Ramos (cell line): ENCODE measurements around the gene CTSO.

Source experiments
- in situ Hi-C: fragments of 300-500 bp; cut with MboI; formaldehyde crosslinking; loops from one replicate; pipeline ENCODE4 v1.14.3; 2022; ENCODE audit warnings: low sequenced_read_pairs; ENCODE audit not compliant: unreplicated experiment

Gene CTSO

GRCh38 chr4:155953151-155954117 is at the start of gene CTSO:
TSS of gene CTSO (minus strand) at chr4:155953866. CDS start at chr4:155953847, 19 bp downstream.
- in situ Hi-C loops: no loop called here

- in situ Hi-C loops: no loop called here
Measured at GRCh38 chr4:156000491-156000890, 46.8 kb upstream of the CTSO start.

- in situ Hi-C loops: no loop called here
Measured at GRCh38 chr4:155999725-156000124, 46.1 kb upstream of the CTSO start.

GRCh38 chr4:155995069-155995468 is 41.4 kb upstream of the CTSO start:
- in situ Hi-C loops: no loop called here

- in situ Hi-C loops: no loop called here
Measured at GRCh38 chr4:155984106-155984797, 30.6 kb upstream of the CTSO start.

- in situ Hi-C loops: no loop called here
Measured at GRCh38 chr4:155982736-155983385, 29.2 kb upstream of the CTSO start.

GRCh38 chr4:155978810-155979209 is 25.1 kb upstream of the CTSO start:
- in situ Hi-C loops: no loop called here

- in situ Hi-C loops: no loop called here
Measured at GRCh38 chr4:155975511-155975910, 21.8 kb upstream of the CTSO start.

- in situ Hi-C loops: no loop called here
Measured at GRCh38 chr4:155974996-155975395, 21.3 kb upstream of the CTSO start.

GRCh38 chr4:155974476-155974749 is 20.7 kb upstream of the CTSO start:
- in situ Hi-C loops: no loop called here

GRCh38 chr4:155973639-155974475 is 20.2 kb upstream of the CTSO start:
- in situ Hi-C loops: no loop called here

GRCh38 chr4:155972098-155972497 is 18.4 kb upstream of the CTSO start:
- in situ Hi-C loops: no loop called here

- in situ Hi-C loops: no loop called here
Measured at GRCh38 chr4:155966731-155967395, 13.2 kb upstream of the CTSO start.

- in situ Hi-C loops: no loop called here
Measured at GRCh38 chr4:155966171-155966570, 12.5 kb upstream of the CTSO start.

- in situ Hi-C loops: no loop called here
Measured at GRCh38 chr4:155964016-155964891, 10.6 kb upstream of the CTSO start.

- in situ Hi-C loops: no loop called here
Measured at GRCh38 chr4:155962767-155963166, 9.1 kb upstream of the CTSO start.

- in situ Hi-C loops: no loop called here
Measured at GRCh38 chr4:155961575-155961974, 7.9 kb upstream of the CTSO start.

GRCh38 chr4:155960522-155960921 is 6.9 kb upstream of the CTSO start:
- in situ Hi-C loops: no loop called here

- in situ Hi-C loops: no loop called here
Measured at GRCh38 chr4:155959417-155959816, 5.8 kb upstream of the CTSO start.
